Endothelial cell of hepatic sinusoid (primary cell): ENCODE measurements around the gene PDE6C.

ENCODE experiments used
- in situ Hi-C: cut with HindIII; loops from 2 replicates; pipeline ENCODE4 v1.10.0; 2017; ENCODE audit warnings: low sequenced_read_pairs

Gene PDE6C

DNA sequence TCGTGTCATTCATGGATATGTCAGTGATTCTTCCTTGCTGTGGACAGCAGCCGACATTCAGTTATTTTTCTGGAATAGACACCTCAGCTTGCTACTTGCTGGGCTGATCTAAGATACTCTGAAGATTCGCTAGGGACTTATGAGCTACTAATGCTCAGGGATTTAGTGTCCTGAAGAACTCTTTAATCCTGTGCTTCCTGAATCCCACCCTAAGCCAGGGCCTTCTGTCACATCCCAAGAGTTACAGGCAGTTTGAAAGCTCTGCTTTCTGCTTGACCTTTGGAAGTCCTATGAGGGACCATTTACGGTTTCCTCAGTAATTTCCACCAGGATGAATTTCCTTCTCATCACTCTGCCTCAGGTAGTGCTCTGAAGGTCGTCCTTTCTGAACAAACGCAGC lies at the start of gene PDE6C:
PDE6C (plus strand) TSS at position 227 of the 400 bp plus-strand sequence. CDS start 189 bp downstream, outside the sequence.
- in situ Hi-C loops: no loop called here

DNA sequence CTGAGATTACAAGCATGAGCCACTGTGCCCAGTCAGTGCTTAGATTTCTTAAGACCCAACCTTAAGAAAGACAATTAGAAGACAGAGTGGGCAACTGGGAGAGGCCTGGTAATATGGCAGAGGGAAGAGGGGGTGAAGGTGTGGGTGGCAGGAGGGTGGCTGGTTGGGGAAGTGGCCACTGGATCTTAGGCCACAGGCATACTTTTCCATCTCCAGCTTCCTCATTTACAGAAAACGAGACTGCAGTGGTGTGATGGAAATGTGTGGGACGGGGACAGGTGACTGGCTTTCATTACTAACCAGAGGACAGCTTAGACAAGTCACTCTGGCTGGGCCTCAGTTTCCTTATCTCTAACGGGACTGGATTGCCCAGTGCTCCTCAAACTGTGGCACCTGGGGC lies 46.9 kb upstream of the PDE6C start:
- in situ Hi-C loops: loop anchor here (25.0 kb wide), 1 partner anchor 197 kb away; the partner anchor contains the start of gene LGI1

DNA sequence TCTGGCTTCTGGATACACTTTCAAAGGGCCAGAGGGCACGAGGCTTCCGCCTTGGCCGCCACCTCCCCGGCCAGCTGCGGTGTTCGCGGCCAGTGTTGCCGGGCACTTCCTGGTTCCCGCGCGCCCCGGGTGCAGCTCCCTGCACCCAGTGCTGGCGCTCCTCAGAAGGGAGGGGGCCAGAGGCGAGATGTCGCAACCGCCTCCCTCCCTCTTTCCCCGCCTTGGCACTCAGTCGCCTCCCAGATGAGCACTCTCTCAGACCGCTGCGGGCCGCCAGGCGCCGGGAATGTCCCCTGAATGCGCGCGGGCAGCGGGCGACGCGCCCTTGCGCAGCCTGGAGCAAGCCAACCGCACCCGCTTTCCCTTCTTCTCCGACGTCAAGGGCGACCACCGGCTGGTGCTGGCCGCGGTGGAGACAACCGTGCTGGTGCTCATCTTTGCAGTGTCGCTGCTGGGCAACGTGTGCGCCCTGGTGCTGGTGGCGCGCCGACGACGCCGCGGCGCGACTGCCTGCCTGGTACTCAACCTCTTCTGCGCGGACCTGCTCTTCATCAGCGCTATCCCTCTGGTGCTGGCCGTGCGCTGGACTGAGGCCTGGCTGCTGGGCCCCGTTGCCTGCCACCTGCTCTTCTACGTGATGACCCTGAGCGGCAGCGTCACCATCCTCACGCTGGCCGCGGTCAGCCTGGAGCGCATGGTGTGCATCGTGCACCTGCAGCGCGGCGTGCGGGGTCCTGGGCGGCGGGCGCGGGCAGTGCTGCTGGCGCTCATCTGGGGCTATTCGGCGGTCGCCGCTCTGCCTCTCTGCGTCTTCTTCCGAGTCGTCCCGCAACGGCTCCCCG lies 45.7 kb upstream of the PDE6C start, which contains the start of gene FFAR4:
FFAR4 (plus strand) TSS at position 231 of the 842 bp plus-strand sequence; CDS start at position 287, 56 bp downstream.
- in situ Hi-C loops: loop anchor here (25.0 kb wide), 1 partner anchor 196 kb away; the partner anchor contains the start of gene LGI1

DNA sequence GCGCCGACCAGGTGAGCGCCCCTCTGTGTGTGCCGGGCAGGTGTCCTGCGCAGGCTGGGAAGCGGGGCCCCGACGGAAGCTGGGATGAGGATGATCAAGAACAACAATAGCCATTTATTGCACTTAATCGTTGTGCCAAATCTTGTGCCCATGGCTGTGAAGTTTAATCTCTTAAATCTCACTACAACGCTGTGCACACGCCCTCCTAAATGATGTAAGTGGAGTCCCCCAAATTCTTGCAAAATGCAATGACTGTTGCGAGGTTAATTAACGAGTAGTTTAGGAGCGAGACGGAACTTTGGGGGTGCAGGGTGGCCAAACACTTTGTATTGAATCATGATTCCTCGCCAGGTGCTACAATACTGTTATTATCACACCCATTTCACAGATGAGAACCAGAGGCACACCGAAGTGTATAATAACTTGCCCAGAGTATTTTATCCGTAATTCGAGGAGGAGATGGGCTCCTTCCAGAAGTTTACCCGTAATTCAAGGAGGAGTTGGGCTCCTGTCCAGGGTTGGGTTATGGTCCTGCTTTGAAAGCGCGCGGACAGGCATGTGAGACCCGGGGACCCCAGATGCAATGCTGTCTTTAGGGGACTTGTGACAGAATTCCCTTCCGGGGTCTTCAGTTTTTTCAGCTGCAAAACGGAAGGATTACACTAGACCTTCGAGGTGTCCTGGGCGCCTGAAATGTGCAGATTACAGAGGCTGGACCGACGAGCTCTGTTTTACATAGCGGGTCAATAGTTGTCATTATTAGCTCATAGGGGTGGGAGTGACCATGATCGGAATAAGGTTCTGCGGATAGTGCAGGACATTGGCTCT lies 44.8 kb upstream of the PDE6C start:
- in situ Hi-C loops: loop anchor here (25.0 kb wide), 1 partner anchor 195 kb away; the partner anchor contains the start of gene LGI1

DNA sequence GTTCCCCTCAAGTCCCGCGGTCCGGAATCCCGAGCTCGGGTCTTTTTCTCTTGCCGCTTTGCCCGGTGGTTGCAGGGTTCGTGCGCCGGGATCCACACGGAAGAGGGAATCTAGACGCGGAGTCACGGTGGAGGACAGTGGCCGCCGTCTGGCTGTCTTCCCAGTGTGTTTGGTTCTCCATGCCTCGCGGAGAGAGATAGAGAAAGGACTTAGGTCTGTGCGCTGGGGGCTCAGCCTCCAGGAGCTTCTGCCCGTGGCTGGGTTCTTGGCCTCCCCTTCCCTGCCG lies 44.3 kb upstream of the PDE6C start:
- in situ Hi-C loops: loop anchor here (25.0 kb wide), 1 partner anchor 194 kb away; the partner anchor contains the start of gene LGI1

DNA sequence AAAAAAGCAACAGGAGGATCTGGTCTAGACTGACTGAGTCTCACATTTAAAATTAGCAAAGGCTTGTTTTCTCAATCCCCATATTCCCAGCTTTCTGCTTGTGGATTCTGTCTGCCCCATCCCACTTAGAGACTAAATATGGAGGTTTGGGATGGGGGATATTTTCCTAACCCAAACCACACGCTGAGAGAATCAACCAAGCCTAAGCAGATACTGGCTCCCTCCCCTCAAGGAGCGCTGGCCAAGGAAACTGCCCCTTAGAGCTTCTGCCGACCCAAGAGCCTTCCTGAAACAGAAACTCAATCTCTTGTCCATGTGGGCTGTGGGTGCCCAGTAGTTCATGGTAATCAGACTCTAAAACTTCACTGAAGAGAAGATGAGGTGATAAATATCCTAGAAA lies 42.0 kb upstream of the PDE6C start:
- in situ Hi-C loops: loop anchor here (5.0 to 25.0 kb wide), 2 partner anchors 57 to 192 kb away; partner anchors contain the start of gene LGI1

DNA sequence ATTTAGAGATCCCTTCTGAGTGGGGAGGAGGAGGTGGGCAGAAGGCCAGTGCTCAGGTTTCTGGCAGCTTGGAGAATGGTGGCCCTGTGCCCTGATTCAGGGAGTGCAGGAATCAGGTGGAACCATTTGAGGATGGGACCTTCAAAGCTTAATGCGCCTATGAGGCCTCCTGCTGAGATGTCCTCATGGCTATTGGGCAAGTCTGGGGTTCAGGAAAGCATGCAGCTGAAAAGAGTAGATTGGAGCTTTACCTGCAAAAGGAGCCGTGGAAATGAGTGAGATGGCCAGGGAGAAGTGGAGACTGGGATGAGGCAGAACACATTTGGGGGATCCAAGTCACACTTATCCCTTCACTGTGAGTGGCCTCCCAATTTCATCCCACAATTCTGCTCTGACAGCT lies 39.7 kb upstream of the PDE6C start:
- in situ Hi-C loops: loop anchor here (5.0 to 25.0 kb wide), 2 partner anchors 55 to 190 kb away; partner anchors contain the start of gene LGI1

DNA sequence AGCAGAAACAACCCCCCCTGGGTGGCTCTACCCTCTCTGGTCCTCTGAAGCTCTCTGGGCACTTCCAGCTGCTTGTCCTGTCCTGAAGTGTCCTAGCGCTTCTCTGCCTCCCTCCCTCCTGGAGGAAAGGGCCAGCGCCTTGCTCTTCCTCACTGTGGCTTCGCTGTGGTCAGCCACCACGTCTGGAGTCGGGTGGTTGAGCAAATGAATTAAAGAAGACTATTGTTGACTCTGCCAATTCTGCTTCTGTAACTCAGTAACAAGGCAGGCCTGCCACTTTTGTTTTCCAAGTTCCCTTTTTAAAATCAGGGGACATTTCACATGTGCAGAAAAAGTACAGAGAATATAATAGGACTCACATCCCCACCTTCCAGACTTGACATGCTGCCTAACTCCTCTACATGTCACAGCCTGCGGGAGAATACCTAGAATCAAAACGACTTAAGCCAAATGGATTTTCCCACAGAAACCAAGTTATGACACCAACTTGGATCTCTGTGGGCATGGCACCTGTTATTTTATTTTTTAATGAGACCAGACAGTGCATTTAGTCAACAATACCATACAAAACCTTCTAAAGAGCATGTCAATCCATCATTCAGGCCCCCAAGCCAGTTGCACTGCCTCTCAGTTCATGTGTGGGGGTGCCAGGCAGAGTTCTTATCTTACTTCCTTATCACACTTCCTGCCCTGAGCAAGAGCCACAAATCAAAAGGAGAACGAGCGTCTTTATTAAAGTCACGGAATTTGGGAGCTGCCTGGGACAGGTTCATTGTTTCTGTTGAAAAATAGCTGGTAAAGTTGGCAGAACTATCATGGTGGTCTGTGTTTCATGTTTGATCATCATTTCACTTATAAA lies 39.1 kb upstream of the PDE6C start:
- in situ Hi-C loops: loop anchor here (5.0 to 25.0 kb wide), 2 partner anchors 54 to 189 kb away; partner anchors contain the start of gene LGI1

DNA sequence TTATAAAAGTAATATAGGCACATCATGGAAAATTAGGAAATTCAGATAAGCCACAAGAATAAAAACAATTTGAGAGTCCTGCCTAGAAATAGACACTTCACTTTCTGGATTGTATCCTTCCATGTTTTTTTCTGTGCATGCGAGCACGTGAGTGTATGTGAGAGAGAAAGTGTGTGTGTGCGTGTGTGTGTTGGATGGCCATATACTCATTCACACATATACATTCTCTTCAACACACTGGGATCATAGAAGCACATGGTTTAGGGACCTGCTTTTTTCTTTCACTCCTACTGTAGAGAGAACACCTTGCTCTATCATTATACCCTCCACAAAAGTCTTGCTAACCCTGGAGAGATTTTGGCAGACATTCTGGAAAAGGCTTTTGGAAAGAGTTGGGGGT lies 38.4 kb upstream of the PDE6C start:
- in situ Hi-C loops: loop anchor here (5.0 to 25.0 kb wide), 2 partner anchors 53 to 188 kb away; partner anchors contain the start of gene LGI1

DNA sequence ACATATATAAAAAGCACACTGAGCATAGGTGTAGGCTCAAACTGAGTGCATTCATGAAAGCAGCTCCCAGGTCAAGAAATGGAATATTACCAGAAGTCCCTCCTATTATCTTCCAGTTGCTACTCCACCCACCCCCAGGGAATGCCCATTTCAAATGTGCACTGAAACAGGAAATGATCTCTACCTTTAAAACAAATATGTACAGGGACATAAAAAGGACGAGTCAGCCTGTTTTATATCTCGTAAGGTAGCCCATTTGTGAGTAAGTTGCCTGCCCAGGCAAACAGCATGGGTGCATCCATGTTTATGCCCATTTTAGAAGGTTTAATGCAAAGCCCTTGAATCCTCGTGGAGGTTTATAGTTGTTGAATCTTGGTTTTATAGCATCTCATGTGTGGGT lies 35.4 kb upstream of the PDE6C start:
- in situ Hi-C loops: no loop called here

DNA sequence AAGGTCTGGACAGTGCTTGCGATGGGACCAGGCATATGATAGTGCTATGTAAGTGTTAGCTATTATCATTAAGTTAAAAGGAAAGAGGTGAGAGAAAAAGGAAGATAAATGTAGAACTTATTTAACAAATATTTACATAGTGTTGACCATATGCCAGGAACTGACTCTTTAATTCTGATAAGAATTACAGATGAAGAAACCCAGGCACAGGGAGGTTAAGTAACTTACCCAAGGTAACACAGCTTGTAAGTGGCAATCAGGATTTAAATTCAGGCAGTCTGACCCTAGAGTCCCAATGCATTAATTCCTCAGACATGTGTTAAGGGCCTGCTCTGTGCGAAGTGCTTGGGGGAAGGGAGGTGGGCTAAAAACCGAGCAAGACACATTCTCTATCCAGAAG lies 34.8 kb upstream of the PDE6C start:
- in situ Hi-C loops: no loop called here

DNA sequence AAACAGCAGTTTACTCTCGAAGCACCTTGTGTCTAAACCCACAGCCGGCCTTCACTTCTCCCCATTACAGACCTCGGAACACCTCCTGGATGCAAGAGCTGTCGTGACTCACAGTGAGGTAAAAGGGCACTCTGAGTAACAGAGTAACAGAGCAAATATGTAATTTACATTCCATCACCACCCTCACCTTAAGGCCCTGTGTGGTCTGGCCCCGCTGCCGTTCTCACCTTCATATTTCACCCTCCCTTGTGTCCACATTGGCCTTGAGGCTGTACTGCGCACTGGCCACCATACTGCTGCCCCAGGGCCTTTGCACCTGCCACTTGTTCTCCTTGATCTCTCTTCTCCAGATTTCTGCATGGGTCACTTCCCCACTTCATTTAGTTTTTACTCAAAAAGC lies 33.2 kb upstream of the PDE6C start:
- in situ Hi-C loops: no loop called here

DNA sequence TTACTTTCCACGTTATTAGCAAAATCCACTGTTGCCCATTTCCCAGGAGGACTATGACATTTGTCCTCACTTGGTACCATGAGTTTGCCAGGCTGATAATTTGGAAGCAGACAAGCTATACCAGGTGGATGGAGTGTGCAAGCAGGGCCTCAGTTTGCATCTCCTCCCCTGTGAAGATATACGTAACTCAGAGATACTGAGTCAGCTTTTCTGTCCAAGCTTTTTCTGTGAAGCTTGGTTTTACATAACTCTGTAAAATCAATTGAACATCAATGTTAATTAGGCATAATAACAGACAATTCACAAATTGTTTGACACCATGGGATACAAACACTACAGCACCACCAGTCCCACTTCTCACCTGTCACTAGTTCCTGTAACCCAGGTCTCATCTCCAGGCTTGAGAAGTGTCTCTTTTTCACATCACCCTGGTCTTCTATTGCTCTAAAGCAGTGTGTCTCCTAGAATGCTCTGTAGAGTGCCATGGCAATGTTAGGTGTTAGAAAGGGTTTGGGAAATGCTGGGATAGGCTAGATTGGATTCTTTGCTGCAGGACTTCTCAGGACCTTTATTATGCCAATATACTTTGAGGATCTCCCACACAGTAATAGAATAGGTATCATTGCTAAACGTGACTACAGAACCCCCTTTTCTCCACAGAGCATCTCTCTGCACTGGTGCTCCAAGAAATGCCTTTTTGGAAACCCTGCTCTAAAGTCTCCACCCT lies 32.2 kb upstream of the PDE6C start:
- in situ Hi-C loops: no loop called here

DNA sequence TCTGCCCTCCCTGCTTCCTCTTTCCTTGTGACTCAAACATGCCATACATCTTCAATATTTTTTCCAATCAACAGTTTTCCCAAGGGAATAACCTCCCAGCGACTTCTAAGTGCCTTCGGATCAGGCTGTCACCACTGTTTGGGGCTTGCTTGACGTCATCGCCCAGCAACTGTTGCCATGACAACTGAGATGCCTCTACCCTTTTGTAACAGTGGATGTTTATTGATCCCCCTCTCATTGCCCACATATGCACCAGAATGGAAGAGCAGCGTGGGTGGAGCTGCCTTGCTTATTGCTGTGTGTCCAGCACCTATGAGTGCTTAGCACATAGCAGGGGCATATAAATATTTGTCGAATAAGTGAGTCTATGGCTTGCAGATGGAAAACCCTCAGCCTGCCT lies 31.5 kb upstream of the PDE6C start:
- in situ Hi-C loops: no loop called here

DNA sequence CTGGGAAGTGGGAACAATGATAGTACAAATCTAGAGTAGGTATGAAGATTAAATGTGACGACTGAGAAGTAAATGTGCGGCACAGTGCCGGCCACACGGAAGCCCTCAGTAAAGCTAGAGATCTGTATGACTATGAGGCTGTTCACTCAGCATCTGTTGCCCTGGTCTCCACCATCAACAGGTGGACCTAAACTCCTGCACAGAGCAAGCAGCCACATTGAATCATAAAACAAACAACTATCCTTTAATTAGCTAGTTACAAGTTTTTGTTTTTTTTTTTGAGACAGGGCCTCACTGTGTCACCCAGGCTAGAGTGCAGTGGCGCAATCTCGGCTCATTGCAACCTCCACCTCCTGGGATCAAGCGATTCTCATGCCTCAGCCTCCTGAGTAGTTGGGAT lies 27.9 kb upstream of the PDE6C start:
- in situ Hi-C loops: no loop called here

DNA sequence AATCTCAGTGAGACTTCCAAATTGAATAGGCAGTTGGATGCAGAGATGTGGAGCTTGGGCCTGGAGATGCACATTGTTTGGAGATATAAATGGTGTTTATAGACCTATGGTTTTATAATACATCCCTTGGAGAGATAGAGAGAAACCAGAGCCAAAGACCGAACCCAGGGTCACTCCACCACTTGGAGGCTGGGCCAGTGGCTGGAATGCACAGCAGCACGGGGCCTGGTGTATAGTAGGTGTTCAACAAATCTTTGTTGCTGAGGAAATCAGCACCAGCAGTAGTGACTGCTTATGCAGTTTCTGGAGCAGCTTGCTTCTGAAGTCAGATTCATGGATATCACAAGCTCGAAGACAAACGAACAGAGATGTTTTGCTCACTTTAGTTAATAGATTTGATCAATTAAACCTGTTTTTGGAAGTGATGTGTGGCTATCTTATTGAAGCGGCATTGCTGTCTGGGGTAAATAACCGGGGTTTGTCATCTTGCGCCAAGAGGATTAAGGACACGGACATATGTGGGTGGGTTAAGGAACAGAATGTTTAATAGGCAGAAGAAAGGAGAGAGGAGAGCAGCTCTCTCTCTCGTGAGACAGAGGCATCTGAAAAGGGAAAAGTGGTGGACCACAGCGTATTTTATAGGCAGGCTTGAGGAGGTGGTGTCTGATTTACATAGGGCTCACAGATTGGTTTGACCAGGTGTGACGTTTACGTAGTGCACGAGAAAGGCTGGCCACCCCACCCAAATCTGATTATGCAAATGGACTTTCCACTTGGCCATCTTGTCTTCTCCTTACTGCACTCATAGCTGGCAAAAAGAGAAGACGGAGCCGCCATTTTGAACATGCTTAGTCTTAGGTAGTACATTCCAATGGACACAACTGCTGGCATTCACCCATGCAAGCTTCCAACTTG lies 22.4 kb upstream of the PDE6C start:
- in situ Hi-C loops: no loop called here

DNA sequence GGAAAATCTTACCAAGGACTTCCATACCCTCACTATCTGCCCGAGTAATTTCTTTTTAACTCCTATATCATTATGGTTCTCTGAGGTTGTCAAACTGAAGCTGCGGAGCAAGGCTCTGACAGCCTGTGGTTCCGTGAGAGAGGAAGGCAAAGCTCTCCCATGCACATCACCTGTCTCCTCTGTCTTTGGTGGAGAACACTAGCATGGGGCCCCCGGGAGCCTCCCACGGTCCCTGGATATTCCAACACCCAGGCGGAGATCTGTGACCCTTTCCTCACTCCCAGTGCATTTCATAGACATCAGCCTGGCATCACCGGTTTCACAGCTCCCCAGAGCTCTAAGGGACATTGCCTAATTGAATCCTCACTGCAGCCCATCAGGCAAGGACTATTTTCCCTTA lies 21.7 kb upstream of the PDE6C start:
- in situ Hi-C loops: no loop called here

DNA sequence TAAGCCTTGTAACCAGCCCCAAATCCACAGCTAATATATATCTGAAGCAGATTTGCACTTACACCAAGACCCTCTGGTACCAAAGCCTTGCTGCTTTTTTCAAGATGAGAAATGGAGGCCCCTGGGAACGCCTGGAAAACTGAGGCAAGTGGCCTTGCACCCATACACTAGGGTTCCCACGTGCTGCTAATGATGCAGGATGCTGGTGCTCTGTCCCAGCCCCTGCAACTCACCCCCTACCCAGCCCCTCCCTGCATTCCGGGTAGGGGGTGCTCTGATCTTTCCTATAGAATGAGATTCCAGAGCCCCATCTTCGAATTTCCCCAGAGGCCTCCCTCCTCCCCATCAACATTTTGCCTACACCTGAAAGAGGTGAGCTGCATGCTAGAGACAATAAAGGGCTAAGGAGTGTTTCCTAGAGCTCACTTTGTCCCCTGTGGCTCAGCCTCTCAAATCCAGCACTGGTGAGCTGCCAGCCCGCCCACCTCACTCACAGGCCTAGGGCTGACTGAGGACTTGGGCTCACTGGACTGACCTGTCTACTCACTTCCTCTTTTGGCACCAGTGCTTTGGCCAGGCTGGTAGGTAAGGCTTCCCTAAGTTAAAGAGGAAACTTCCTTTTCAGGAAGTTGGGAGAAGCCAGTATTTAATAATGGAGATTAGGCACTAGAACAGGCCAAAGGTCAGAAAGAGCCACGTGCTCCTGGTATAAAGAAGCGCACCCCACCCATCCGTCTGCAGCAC lies 21.1 kb upstream of the PDE6C start:
- in situ Hi-C loops: no loop called here
